SK-N-MC (cell line): ENCODE results near the gene PDZD8.

Source experiments
- EZH2 ChIP-seq: fragments of 200-600 bp; sonication (generic); IDR thresholded peaks from one replicate; pipeline ENCODE4 v1.6.1; 2017; ENCODE audit warnings: antibody characterized with exemption
- FOXP2 ChIP-seq: optimal IDR thresholded peaks from 2 replicates; pipeline ENCODE3; 2011; ENCODE audit warnings: mild to moderate bottlenecking, moderate library complexity; ENCODE audit not compliant: insufficient read depth; ENCODE audit errors: extremely low read length, control extremely low read depth
- POLR2AphosphoS5 ChIP-seq: IDR thresholded peaks from 2 replicates; pipeline ENCODE4 v1.6.1; 2012; ENCODE audit warnings: mild to moderate bottlenecking, low read depth, low read length, borderline replicate concordance

GRCh38 chr10:117250411-117250810, 124.8 kb downstream of the PDZD8 start:
- TF ChIP-seq EZH2 (no peak), POLR2AphosphoS5 (no peak), FOXP2 (no peak)
